Stomach smooth muscle (tissue), 2 donors: ENCODE measurements around the gene PHKG1.
"Not testable (repeated sequence)": the region's sequence is repeated elsewhere in the genome, so short reads cannot be mapped to it uniquely, and the experiment has no call there.

Experiments used
- H3K27ac ChIP-seq: one replicate; pipeline ENCODE4 v1.7.0; 2013; ENCODE audit warnings: mild to moderate bottlenecking, low read length, inconsistent platforms
- H3K27me3 ChIP-seq, 2 donors: one replicate each; pipeline ENCODE4 v1.7.0; 2013; ENCODE audit warnings: low read length in 2 of 2; ENCODE audit not compliant: insufficient read depth in 2 of 2, control insufficient read depth in 1 of 2
- H3K36me3 ChIP-seq, 2 donors: one replicate each; pipeline ENCODE4 v1.7.0; 2013; ENCODE audit warnings: low read length in 2 of 2; ENCODE audit not compliant: control insufficient read depth in 2 of 2, insufficient read depth in 2 of 2
- H3K4me1 ChIP-seq: one replicate; pipeline ENCODE4 v1.7.0; 2013; ENCODE audit warnings: low read length; ENCODE audit not compliant: control insufficient read depth, insufficient read depth
- H3K4me3 ChIP-seq, 2 donors: one replicate each; pipeline ENCODE4 v1.7.0; 2013; ENCODE audit warnings: low read length in 2 of 2
- H3K9ac ChIP-seq, 2 donors: one replicate each; pipeline ENCODE4 v1.7.0; 2013; ENCODE audit warnings: low read length in 2 of 2, mild to moderate bottlenecking in 1 of 2
- H3K9me3 ChIP-seq, 2 donors: one replicate each; pipeline ENCODE4 v1.7.0; 2013; ENCODE audit warnings: low read length in 2 of 2; ENCODE audit not compliant: control insufficient read depth in 2 of 2
- donor health status: healthy.
- donor health status: Pancreatic carcinoma.

PHKG1 gene

DNA sequence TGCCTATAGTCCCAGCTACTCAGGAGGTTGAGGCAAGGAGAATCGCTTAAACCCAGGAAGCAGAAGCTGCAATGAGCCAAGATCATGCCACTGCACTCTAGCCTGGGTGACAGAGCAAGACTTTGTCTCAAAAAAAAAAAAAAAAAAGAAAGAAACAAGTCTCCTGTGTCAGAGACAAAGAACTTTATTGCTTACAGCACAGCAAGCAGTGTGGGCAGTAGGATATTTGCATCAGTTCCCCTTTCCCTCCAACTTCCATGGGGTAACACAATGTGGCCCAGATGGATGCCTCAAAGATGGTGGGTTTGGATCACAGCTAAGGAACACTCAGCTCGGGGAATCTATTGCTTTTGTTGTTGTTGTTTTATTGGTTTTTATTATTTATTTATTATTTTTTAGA, 47.0 kb downstream of the PHKG1 start:
- H3K9ac ChIP-seq, H3K9me3 ChIP-seq, H3K36me3 ChIP-seq, H3K27ac ChIP-seq, H3K4me3 ChIP-seq, H3K27me3 ChIP-seq: not testable (repeated sequence)
- peaks cover 19% of the 10 kb centered on the region for H3K4me1 ChIP-seq

DNA sequence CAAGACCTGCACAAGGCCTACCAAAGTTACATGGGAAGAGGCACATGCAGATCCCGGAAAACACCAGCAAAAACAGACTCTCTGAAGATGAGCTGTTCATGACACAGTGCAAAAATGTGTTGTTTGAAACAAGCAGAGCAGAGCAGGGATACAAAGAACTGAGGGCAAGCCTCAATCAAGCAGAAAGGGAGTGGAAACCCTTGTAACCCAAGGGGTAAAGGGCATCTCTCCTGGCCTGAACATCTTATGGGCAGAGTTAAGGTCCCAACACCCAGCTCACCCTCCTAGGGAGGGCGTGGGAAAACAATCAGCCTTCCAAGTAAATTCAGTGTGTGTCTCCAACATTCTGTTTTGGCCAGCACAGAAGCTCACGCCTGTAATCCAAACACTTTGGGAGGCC, 52.0 kb downstream of the PHKG1 start:
- Histone ChIP-seq H3K9ac (no peak overlapping the region), H3K4me1 (no peaks in the 10 kb centered on the region), H3K4me3 (no peak overlapping the region), H3K27me3 (no peaks in the 10 kb centered on the region), H3K36me3 (no peaks in the 10 kb centered on the region), H3K9me3 (no peaks in the 10 kb centered on the region), H3K27ac (no peak overlapping the region)

DNA sequence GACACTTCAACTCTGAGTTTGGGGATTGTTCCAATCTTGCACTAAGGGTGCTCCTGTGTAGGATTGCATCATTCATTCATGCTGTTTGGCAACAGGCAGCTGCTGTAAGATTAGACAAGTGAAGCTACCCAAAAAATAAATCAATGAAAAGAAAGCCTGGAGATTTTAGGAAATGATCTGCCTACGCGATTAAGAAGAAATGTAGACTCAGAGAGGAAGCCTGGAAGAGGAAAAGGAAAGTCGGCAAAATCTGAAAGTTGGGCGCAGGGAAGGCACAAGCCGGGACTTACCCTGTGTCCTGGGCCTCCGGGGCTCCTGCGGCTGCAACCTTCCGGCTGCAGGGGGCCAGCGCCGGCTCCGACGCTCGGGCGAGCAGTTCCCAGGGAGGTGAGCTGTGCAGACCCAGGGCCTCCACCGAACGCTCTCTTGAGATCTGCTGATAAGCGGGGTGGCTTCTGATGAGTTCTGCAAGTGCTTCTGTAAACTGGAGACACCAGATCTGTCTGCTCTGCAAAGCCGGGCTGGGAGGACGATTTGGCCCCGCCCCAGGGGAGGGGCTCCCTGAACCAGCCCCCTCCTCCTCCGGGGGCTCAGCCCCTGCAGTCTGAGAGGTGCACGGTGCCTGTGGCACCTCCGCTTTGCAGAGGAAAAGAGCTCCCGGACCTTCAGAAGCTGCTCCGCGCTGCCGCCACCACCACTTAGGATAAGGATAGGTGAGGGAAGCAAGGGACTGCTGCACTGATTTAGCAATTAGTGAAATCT, 58.9 kb downstream of the PHKG1 start:
- Histone ChIP-seq H3K9ac (peak overlapping the region; percentile 36 to 51), H3K36me3 (no peaks in the 10 kb centered on the region), H3K27ac (no peak overlapping the region), H3K27me3 (no peaks in the 10 kb centered on the region), H3K4me1 (peaks cover 6% of the 10 kb centered on the region), H3K4me3 (peak overlapping the region; percentile 84), H3K9me3 (no peaks in the 10 kb centered on the region)

DNA sequence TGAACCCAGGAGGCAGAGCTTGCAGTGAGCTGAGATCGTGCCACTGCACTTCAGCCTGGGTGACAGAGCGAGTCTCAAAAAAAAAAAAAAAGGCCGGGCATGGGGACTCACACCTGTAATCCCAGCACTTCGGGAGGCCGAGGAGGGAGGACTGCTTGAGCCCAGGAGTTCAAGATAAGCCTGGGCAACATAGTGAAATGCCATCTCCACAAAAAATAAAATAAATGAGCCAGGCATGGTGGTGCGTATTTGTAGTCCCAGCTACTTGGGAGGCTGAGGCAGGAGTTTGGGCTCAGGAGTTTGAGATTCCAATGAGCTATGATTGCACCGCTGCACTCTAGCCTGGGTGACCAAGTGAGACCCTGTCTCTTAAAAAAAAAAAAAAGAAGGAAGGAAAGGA, 60.2 kb downstream of the PHKG1 start:
- H3K9me3 ChIP-seq, H3K27ac ChIP-seq, H3K27me3 ChIP-seq, H3K9ac ChIP-seq, H3K4me1 ChIP-seq, H3K36me3 ChIP-seq, H3K4me3 ChIP-seq: not testable (repeated sequence)

DNA sequence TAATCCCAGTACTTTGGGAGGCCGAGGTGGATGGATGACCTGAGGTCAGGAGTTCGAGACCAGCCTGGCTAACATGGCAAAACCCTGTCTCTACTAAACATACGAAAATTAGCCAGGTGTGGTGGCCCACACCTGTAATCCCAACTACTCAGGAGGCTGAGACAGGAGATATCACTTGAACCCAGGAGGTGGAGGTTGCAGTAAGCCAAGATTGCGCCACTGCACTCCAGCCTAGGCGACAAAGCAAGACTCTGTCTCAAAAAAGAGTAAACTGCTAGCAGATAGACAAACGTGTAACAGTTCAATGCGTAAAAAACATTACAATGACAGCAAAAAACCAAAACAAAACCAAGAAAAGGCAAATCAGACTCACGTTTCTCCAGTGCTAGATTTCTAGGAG, 61.2 kb downstream of the PHKG1 start:
- not testable (repeated sequence) for H3K4me3 ChIP-seq, H3K9ac ChIP-seq, H3K4me1 ChIP-seq, H3K9me3 ChIP-seq, H3K36me3 ChIP-seq, H3K27ac ChIP-seq, H3K27me3 ChIP-seq

DNA sequence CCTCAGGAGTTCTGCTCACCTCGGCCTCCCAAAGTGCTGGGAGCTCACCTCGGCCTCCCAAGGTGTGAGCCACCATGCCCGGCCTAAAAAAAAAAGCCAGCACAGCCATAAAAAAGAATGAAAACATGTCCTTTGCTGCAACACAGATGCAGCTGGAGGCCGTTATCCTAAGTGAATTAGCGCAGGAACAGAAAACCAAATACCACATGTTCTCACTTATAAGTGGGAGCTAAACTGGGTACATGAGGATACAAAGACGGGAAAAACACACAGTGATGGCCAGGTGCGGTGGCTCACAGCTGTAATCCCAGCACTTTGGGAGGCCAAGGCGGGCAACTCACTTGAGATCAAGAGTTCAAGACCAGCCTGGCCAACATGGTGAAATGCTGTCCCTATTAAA, 62.4 kb downstream of the PHKG1 start:
- no peaks in the 10 kb centered on the region for H3K36me3 ChIP-seq
- no peak overlapping the region for H3K4me3 ChIP-seq
- H3K9me3 ChIP-seq = no peaks in the 10 kb centered on the region
- H3K27ac ChIP-seq = no peak overlapping the region
- no peak overlapping the region for H3K9ac ChIP-seq
- no peaks in the 10 kb centered on the region for H3K27me3 ChIP-seq
- H3K4me1 ChIP-seq = peaks cover 6% of the 10 kb centered on the region
